Measurements from ENCODE around the gene MYO1D.

GRCh38 chr17:32699247-32699646 lies 177.7 kb downstream of the MYO1D start:
- TF ChIP-seq CTCF (CRISPR knock-in tag; IDR thresholded peaks at IDR 0.05) (no peak), ZNF263 (CRISPR knock-in tag; IDR thresholded peaks at IDR 0.05) (no peak), ZNF343 (CRISPR knock-in tag; IDR thresholded peaks at IDR 0.05) (no peak), BRD4 (CRISPR knock-in tag; IDR thresholded peaks at IDR 0.05) (no peak), ZHX1 (CRISPR knock-in tag; IDR thresholded peaks at IDR 0.05; ENCODE audit: low read depth) (no peak), ETV6 (CRISPR knock-in tag; conservative IDR thresholded peaks at IDR 0.05) (no peak), GPBP1L1 (CRISPR knock-in tag; IDR thresholded peaks at IDR 0.05) (no peak), ZNF766 (CRISPR knock-in tag; IDR thresholded peaks at IDR 0.05; ENCODE audit: borderline replicate concordance) (no peak)

Measured in HepG2 (cell line).